ENCODE data around the gene B3GNT2.
"Not testable (repeated sequence)": the region's sequence is repeated elsewhere in the genome, so short reads cannot be mapped to it uniquely, and the experiment has no call there.

The B3GNT2 gene

GRCh38 chr2:62231541-62231940, 35.6 kb downstream of the B3GNT2 start:
- DNase-seq, result no peak

GRCh38 chr2:62234755-62235655, 39.1 kb downstream of the B3GNT2 start:
- DNase-seq, result peak in 4 of 56 donors; percentile 2 to 43 (median 16)

GRCh38 chr2:62236499-62236898, 40.6 kb downstream of the B3GNT2 start:
- no peak for DNase-seq

GRCh38 chr2:62238236-62238635, 42.3 kb downstream of the B3GNT2 start:
- DNase-seq, result no peak

GRCh38 chr2:62240546-62240945, 44.6 kb downstream of the B3GNT2 start:
- no peak for DNase-seq

GRCh38 chr2:62243983-62244382, 48.1 kb downstream of the B3GNT2 start:
- DNase-seq, result no peak

GRCh38 chr2:62248226-62248625, 52.3 kb downstream of the B3GNT2 start:
- no peak for DNase-seq

GRCh38 chr2:62250239-62250638, 54.3 kb downstream of the B3GNT2 start:
- no peak for DNase-seq

GRCh38 chr2:62254424-62255266, 58.7 kb downstream of the B3GNT2 start:
- DNase-seq, result no peak

- no peak for DNase-seq
Observed at GRCh38 chr2:62257466-62257865, 61.6 kb downstream of the B3GNT2 start.

- no peak for DNase-seq
Observed at GRCh38 chr2:62263076-62263715, 67.3 kb downstream of the B3GNT2 start.

- no peak for DNase-seq
Observed at GRCh38 chr2:62264186-62264585, 68.3 kb downstream of the B3GNT2 start.

- DNase-seq, result no peak
Observed at GRCh38 chr2:62265106-62265505, 69.2 kb downstream of the B3GNT2 start.

- no peak for DNase-seq
Observed at GRCh38 chr2:62266433-62267038, 70.6 kb downstream of the B3GNT2 start.

- DNase-seq, result no peak
Observed at GRCh38 chr2:62267696-62268095, 71.8 kb downstream of the B3GNT2 start.

- not testable (repeated sequence) for DNase-seq
Observed at GRCh38 chr2:62268681-62269188, 72.8 kb downstream of the B3GNT2 start.

- DNase-seq, result peak in 6 of 56 donors; percentile 3 to 49 (median 8)
Observed at GRCh38 chr2:62270728-62271127, 74.8 kb downstream of the B3GNT2 start.

Measured in amygdala (tissue), 56 donors.